DND-41 (cell line): ENCODE data around the gene LRRC8D.

ENCODE experiments used
- ATAC-seq: fragments of 200-7000 bp; cut with Tn5 transposase; 3 replicates; pipeline ENCODE4 v1.9.1; 2021; ENCODE audit warnings: low read depth; ENCODE audit not compliant: insufficient read depth
- DNase-seq: peaks from one replicate; pipeline ENCODE4 v3.0.0-alpha.2; 2020
- H2AFZ ChIP-seq: 2 replicates; pipeline ENCODE4 v1.6.0; 2012; ENCODE audit warnings: low read depth, low read length
- H3K27ac ChIP-seq: 2 replicates; pipeline ENCODE4 v1.5.1; 2012; ENCODE audit warnings: low read length, inconsistent platforms
- H3K27me3 ChIP-seq: fragments of 200-600 bp; sonication (generic); 2 replicates; pipeline ENCODE4 v1.6.0; 2012; ENCODE audit warnings: low read length, mild to moderate bottlenecking, inconsistent platforms; ENCODE audit not compliant: insufficient read depth, poor library complexity
- H3K36me3 ChIP-seq: 2 replicates; pipeline ENCODE4 v1.5.1; 2012; ENCODE audit warnings: low read length, inconsistent platforms; ENCODE audit not compliant: insufficient read depth
- H3K4me1 ChIP-seq: 2 replicates; pipeline ENCODE4 v1.5.1; 2012; ENCODE audit warnings: mild to moderate bottlenecking, low read length; ENCODE audit not compliant: insufficient read depth
- H3K4me2 ChIP-seq: 2 replicates; pipeline ENCODE4 v1.6.0; 2012; ENCODE audit warnings: mild to moderate bottlenecking, moderate library complexity, low read length, inconsistent platforms; ENCODE audit not compliant: insufficient read depth
- H3K4me3 ChIP-seq, 2 experiments: fragments of 200-600 bp in 1 of 2; shearing (Covaris generic) in 1 of 2; 2 replicates each; pipeline ENCODE4 v1.5.1; 2012 to 2016; ENCODE audit warnings: inconsistent platforms in 2 of 2, low read length in 2 of 2, mild to moderate bottlenecking in 2 of 2, low read depth in 1 of 2, moderate library complexity in 1 of 2
- H3K79me2 ChIP-seq: 2 replicates; pipeline ENCODE4 v1.6.0; 2012; ENCODE audit warnings: low read length, inconsistent platforms; ENCODE audit not compliant: insufficient read depth
- H3K9ac ChIP-seq: 2 replicates; pipeline ENCODE4 v1.6.0; 2012; ENCODE audit warnings: low read depth, mild to moderate bottlenecking, inconsistent platforms, low read length, moderate library complexity
- H3K9me3 ChIP-seq: 2 replicates; pipeline ENCODE4 v1.5.1; 2012; ENCODE audit warnings: low read length, moderate library complexity, mild to moderate bottlenecking, inconsistent platforms; ENCODE audit not compliant: insufficient read depth, severe bottlenecking
- H4K20me1 ChIP-seq: 2 replicates; pipeline ENCODE4 v1.6.0; 2012; ENCODE audit warnings: low read length; ENCODE audit not compliant: insufficient read depth
- EZH2 ChIP-seq: IDR thresholded peaks from 3 replicates; pipeline ENCODE4 v1.6.1; 2012; ENCODE audit warnings: borderline replicate concordance, low read depth, mild to moderate bottlenecking, moderate library complexity, low read length, inconsistent platforms; ENCODE audit not compliant: severe bottlenecking
- TF ChIP-seq, protein P1 (sequence below): IDR thresholded peaks from 2 replicates; pipeline ENCODE4 v1.5.1; 2012; ENCODE audit warnings: borderline replicate concordance, low read length, moderate library complexity, mild to moderate bottlenecking; ENCODE audit not compliant: poor library complexity, severe bottlenecking; ENCODE audit errors: extremely low read depth

Gene LRRC8D

GRCh38 chr1:89953929-89954328, 133.1 kb downstream of the LRRC8D start:
- Histone ChIP-seq H3K9ac (no peak overlapping the region), H3K4me1 (peaks cover 55% of the 10 kb centered on the region), H2AFZ (no peak overlapping the region), H3K27ac (peak overlapping the region; percentile 61), H3K36me3 (no peaks in the 10 kb centered on the region), H4K20me1 (no peaks in the 10 kb centered on the region), H3K79me2 (no peaks in the 10 kb centered on the region), H3K27me3 (no peaks in the 10 kb centered on the region), H3K9me3 (no peaks in the 10 kb centered on the region), H3K4me3 (no peak overlapping the region), H3K4me2 (no peak overlapping the region)
- TF ChIP-seq, protein P1, sequence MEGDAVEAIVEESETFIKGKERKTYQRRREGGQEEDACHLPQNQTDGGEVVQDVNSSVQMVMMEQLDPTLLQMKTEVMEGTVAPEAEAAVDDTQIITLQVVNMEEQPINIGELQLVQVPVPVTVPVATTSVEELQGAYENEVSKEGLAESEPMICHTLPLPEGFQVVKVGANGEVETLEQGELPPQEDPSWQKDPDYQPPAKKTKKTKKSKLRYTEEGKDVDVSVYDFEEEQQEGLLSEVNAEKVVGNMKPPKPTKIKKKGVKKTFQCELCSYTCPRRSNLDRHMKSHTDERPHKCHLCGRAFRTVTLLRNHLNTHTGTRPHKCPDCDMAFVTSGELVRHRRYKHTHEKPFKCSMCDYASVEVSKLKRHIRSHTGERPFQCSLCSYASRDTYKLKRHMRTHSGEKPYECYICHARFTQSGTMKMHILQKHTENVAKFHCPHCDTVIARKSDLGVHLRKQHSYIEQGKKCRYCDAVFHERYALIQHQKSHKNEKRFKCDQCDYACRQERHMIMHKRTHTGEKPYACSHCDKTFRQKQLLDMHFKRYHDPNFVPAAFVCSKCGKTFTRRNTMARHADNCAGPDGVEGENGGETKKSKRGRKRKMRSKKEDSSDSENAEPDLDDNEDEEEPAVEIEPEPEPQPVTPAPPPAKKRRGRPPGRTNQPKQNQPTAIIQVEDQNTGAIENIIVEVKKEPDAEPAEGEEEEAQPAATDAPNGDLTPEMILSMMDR: no peak
- TF ChIP-seq EZH2: no peak
- peak; percentile 57 for DNase-seq
- no peak for ATAC-seq

- no peak overlapping the region for H3K4me3 ChIP-seq
- no peaks in the 10 kb centered on the region for H3K9me3 ChIP-seq
- H3K79me2 ChIP-seq: no peaks in the 10 kb centered on the region
- DNase-seq (no peak), ATAC-seq (no peak)
- H3K4me2 ChIP-seq: no peak overlapping the region
- H3K27me3 ChIP-seq: no peaks in the 10 kb centered on the region
- H3K36me3 ChIP-seq: no peaks in the 10 kb centered on the region
- no peak overlapping the region; the same call in 1 of the 2 replicates for H2AFZ ChIP-seq
- peaks cover 59% of the 10 kb centered on the region for H3K4me1 ChIP-seq
- TF ChIP-seq EZH2: no peak
- TF ChIP-seq, protein P1: no peak
- no peaks in the 10 kb centered on the region for H4K20me1 ChIP-seq
- H3K27ac ChIP-seq: peak overlapping the region; percentile 53
- H3K9ac ChIP-seq: no peak overlapping the region
Measured at GRCh38 chr1:89954401-89954800, 133.6 kb downstream of the LRRC8D start.

- peak overlapping the region; percentile 78 for H3K27ac ChIP-seq
Measured at GRCh38 chr1:89955311-89956205, 134.7 kb downstream of the LRRC8D start.

More at GRCh38 chr1:89955311-89956205, 134.7 kb downstream of the LRRC8D start:
- Histone ChIP-seq H3K4me2 (no peak overlapping the region), H3K36me3 (no peaks in the 10 kb centered on the region), H3K9ac (no peak overlapping the region), H3K79me2 (no peaks in the 10 kb centered on the region), H2AFZ (no peak overlapping the region), H3K4me1 (peaks cover 59% of the 10 kb centered on the region), H4K20me1 (no peaks in the 10 kb centered on the region), H3K27me3 (no peaks in the 10 kb centered on the region), H3K4me3 (no peak overlapping the region), H3K9me3 (no peaks in the 10 kb centered on the region)
- ATAC-seq (no peak), DNase-seq (no peak)
- TF ChIP-seq, protein P1: no peak
- no peak for TF ChIP-seq EZH2
